ENCODE data around the gene HSD17B14.
"Not testable (repeated sequence)": the region's sequence is repeated elsewhere in the genome, so short reads cannot be mapped to it uniquely, and the experiment has no call there.

HSD17B14 gene

GRCh38 chr19:48836089-48837017 is at the start of gene HSD17B14:
HSD17B14 (minus strand) TSS chr19:48836491; CDS start chr19:48836411, 80 bp downstream.
- DNase-seq (ENCODE audit: low spot score): no peak

DNA sequence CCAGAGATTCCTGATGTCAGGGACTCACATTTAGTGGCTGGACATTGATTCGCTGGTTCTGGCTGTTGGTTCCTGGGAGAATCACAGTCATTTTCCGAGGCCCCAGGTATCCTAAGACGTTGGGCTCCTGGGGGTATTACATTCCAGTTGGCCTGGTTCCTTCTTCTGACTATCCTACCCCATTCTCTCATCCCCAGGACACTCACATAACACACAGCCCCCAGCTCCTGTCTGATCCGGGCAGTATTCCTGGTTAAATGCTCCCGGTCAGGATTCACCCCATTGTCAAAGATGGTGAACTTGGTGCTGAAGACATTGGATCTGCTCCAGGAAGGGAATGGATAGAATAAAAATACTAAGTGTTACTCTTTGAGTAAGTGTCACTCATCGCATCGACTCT is 47.4 kb upstream of the HSD17B14 start:
- no peak for DNase-seq (ENCODE audit: low spot score)

- no peak for DNase-seq (ENCODE audit: low spot score)
These were observed 45.7 kb upstream of the HSD17B14 start for GRCh38 chr19:48881741-48882657.

GRCh38 chr19:48879696-48880095 is 43.4 kb upstream of the HSD17B14 start:
- not testable (repeated sequence) for DNase-seq (ENCODE audit: low spot score)

DNA sequence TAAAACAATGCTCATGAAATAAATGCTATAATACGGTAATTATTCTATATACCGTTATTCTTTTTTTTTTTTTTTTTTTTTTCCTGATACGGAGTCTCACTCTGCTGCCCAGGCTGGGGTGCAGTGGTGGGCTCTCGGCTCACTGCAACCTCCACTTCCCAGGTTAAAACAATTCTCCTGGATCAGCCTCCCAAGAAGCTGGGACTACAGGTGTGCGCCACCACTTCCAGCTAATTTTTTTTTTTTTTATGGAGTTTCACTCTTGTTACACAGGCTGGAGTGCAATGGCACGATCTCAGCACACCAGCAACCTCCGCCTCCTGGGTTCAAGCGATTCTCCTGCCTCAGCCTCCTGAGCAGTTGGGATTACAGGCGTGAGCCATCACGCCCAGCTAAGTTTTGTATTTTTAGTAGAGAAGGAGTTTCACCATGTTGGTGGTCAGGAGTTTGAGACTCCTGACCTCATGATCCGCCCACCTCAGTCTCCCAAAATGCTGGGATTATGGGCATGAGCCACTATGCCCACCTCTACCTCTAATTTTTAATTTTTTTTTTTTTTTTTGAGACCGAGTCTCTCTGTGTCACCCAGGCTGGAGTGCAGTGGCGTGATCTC is 42.8 kb upstream of the HSD17B14 start:
- no peak for DNase-seq (ENCODE audit: low spot score)

DNA sequence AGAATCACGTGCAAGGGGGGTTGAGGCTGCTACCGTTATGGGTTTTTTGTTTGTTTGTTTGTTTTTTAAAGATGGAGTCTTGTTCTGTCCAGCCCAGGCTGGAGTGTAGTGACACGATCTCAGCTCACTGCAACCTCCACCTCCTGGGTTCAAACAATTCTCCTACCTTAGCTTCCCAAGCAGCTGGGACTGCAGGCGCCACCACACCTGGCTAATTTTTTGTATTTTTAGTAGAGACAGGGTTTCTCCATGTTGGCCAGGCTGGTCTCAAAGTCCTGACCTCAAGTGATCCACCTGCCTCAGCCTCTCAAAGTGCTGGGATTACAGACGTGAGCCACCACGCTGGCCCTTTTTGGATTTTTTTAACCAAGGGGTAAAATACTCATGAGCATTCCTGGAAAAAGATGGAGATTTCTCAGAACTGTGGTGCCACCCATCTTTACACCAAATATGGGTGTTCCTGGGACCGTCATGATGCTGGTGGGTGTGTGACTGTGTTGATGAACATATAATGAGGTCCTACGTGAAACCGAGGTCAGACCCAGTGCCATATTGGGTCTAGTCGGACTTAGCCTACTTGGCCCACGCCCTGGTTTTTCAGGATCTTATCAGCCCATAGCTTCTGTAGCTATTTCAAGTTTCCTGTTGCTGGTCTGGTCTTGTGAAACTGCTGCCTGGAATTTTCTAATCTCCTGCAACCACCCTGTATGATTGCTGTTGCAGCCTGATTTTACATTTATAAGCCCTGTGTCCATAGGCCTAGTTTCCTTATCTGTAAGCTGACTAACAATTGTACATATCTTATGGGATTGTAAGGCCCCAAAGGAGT is 42.1 kb upstream of the HSD17B14 start:
- no peak for DNase-seq (ENCODE audit: low spot score)

DNA sequence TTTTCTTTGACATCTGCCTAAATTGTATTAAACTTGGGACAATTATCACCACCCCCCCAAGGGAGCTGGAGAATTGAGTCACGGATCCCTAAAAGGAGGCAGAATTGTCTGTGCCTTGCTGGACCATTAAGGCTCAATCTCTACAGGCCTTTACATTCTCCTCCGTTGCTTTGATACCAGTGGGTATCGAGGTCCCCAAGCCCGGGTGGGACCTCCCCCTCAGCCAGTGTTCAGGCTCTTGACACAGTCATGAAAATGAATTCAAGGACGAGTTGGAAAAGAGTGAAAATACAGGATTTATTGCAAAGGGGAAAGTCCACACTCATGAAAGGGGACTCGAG is 41.5 kb upstream of the HSD17B14 start:
- DNase-seq (ENCODE audit: low spot score): no peak

- DNase-seq (ENCODE audit: low spot score): not testable (repeated sequence)
These were observed 40.0 kb upstream of the HSD17B14 start for GRCh38 chr19:48876043-48876981.

- DNase-seq (ENCODE audit: low spot score): no peak
These were observed 38.2 kb upstream of the HSD17B14 start for GRCh38 chr19:48874303-48875135.

GRCh38 chr19:48873476-48874302 is 37.4 kb upstream of the HSD17B14 start:
- DNase-seq (ENCODE audit: low spot score): no peak

DNA sequence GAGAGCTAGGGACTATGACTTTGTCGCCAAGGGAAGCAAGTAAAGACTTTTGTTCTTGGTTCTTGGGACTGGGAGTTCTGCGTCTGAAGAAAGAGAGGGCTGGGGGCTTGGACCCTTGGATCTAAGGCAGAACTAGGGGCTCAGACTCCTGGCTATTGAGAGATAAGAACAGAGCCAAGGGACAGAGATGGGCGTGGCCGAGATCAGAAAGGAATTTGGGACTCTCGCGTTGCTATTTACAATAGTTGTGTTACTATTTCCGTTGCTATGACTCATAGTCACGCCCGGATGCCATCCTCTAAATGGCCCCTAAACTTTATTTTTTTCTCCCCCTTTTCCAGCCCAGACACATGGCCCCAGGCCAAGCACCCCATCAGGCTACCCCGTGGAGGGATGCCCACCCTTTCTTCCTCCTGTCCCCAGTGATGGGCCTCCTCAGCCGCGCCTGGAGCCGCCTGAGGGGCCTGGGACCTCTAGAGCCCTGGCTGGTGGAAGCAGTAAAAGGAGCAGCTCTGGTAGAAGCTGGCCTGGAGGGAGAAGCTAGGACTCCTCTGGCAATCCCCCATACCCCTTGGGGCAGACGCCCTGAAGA is 36.7 kb upstream of the HSD17B14 start:
- peak; percentile 84 for DNase-seq (ENCODE audit: low spot score)

GRCh38 chr19:48872182-48872883 is 36.0 kb upstream of the HSD17B14 start, which contains the start of gene PPP1R15A:
PPP1R15A (plus strand) TSS chr19:48872421; CDS start chr19:48873234, 813 bp downstream.
- peak; percentile 100 for DNase-seq (ENCODE audit: low spot score)

GRCh38 chr19:48871471-48872181 is 35.3 kb upstream of the HSD17B14 start:
- not testable (repeated sequence) for DNase-seq (ENCODE audit: low spot score)

- DNase-seq (ENCODE audit: low spot score): no peak
These were observed 33.8 kb upstream of the HSD17B14 start for GRCh38 chr19:48870048-48870447.

- DNase-seq (ENCODE audit: low spot score): peak; percentile 84
These were observed 32.0 kb upstream of the HSD17B14 start, which contains the start of gene PLEKHA4 for GRCh38 chr19:48868114-48868886. PLEKHA4 (minus strand) TSS chr19:48868617; CDS start chr19:48867620, 997 bp downstream.

DNA sequence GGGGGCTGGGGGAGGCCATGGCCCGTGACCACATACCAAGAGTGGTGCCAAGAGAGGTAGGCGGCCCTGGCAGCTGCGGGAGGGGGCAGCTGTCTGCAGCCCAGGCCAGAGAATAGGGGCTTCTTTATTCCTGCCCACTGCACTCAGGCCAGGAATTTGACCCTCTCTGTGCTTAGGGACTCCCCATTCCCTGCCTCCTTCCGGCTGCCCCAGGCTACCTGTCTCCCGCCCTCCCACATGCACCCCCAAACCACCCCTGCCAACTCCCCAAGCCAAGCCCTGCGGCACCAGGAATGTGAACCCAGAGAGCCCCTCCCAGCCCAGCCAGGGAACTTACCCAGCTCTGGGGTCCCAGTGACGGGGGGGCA is 31.4 kb upstream of the HSD17B14 start:
- DNase-seq (ENCODE audit: low spot score): no peak

All from left forelimb (tissue), 1 donor.